IPS-NIHi7 (cell line): Measurements from ENCODE around the gene EVI2A.

Experiments
- DNase-seq: peaks from one replicate; pipeline ENCODE4 v3.0.0; 2012; ENCODE audit warnings: mixed read lengths; ENCODE audit errors: extremely low spot score

EVI2A gene

GRCh38 chr17:31273516-31273915 is 47.9 kb downstream of the EVI2A start:
- DNase-seq: no peak

DNA sequence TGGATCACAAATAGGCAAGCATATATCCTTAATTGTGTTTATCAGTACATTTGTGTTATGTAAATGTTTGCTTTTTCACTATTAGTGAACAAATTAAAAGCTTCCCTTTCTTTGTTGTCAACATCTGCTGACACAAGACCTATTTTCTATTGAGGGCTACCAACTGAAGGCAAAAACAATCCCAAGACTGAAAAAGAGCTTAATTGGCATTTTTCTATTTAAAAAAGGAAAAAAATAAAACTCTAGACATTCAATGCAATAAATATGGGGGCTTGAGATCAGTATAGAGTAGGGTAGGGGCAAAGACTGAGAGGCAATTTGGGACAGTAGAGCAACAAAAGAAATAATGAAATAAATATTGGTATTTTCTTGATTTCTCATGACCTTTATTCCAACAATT is 48.6 kb downstream of the EVI2A start:
- DNase-seq: no peak

DNA sequence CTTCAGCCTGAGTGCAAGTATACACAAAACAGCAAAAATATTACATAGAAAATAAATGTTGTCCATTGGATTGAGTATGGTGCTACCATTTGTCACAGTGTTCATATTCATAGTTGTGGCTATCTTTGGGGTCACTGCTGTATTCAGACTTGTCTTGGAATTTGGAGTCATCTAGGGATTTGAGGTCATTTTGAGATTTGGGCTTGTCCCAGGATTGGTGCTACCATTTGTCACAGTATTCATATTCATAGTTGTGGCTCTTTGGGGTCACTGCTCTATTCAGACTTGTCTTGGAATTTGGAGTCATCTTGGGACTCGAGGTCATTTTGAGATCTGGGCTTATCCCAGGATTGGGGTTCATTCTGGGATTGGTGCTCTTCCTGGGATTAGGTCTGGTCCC is 49.2 kb downstream of the EVI2A start:
- no peak for DNase-seq

GRCh38 chr17:31269578-31269983 is 51.8 kb downstream of the EVI2A start:
- peak; percentile 60 for DNase-seq

DNA sequence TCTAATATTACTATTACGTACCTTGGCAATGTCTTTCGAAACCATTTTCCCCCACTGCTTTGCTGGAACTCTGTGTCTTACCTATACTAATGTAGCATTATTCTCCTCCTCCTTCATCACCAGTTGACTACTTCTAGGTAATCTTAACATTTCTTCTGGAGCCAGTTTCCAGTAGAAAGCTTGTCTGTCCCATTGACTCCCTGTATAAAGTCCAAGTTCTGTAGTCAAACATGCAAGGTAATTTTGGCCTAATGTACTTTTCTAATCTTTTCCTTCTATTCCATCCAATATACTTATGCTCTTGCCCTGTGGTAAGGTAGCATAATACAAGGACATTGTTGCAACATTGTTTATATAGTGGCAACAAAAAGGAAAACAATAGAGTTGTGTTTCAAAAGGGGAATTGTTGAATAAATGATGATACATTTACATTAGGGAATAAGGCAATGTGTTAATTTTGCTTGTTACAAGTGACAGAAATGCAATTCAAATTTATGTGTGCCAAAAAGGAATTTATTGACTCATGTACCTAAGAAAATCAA is 52.3 kb downstream of the EVI2A start:
- no peak for DNase-seq
